Measurements from ENCODE around the gene LASP1. TPM values are rescaled to one million over a fixed set of nuclear protein-coding genes. Genes with fewer than 3 reads are reported as not detected.
"Not testable (repeated sequence)": the region's sequence is repeated elsewhere in the genome, so short reads cannot be mapped to it uniquely, and the experiment has no call there.

LASP1 gene
- total RNA-seq, 2 donors from 2014 or later: 70.3 to 76.1 TPM

- Histone ChIP-seq H3K4me1 (no peaks in the 10 kb centered on the region), H3K27me3 (no peaks in the 10 kb centered on the region), H3K27ac (no peak overlapping the region), H3K9me3 (no peaks in the 10 kb centered on the region), H3K4me3 (no peak overlapping the region), H3K36me3 (replicated peaks in 1 of 2; ENCODE audit: insufficient read depth in 1 of 2, low read depth in 2 of 2) (no peaks in the 10 kb centered on the region)
- DNase-seq (no peak), ATAC-seq (no peak)
- TF ChIP-seq POLR2A (IDR thresholded peaks at IDR 0.05) (no peak), CTCF (IDR thresholded peaks at IDR 0.05) (no peak)
- intact Hi-C loops (cut with DNase I): no loop called here
- WGBS, 2 donors: 95 to 100% methylated on average over 1 of the region's 1 CpG
Measured at GRCh38 chr17:38940404-38940803, 70.5 kb downstream of the LASP1 start.

GRCh38 chr17:38942696-38943334 is 73.0 kb downstream of the LASP1 start:
- no peak for TF ChIP-seq CTCF (IDR thresholded peaks at IDR 0.05)
- TF ChIP-seq POLR2A (IDR thresholded peaks at IDR 0.05): no peak
- Histone ChIP-seq H3K9me3 (no peaks in the 10 kb centered on the region), H3K36me3 (replicated peaks in 1 of 2; ENCODE audit: insufficient read depth in 1 of 2, low read depth in 2 of 2) (no peaks in the 10 kb centered on the region), H3K27ac (no peak overlapping the region), H3K4me1 (no peaks in the 10 kb centered on the region), H3K27me3 (no peaks in the 10 kb centered on the region), H3K4me3 (no peak overlapping the region)
- intact Hi-C loops (cut with DNase I): no loop called here
- ATAC-seq (no peak), DNase-seq (no peak)
- 59 to 68% methylated on average over 4 of the region's 4 CpGs for WGBS, 2 donors

GRCh38 chr17:38943607-38944006 is 73.7 kb downstream of the LASP1 start:
- intact Hi-C loops (cut with DNase I): no loop called here
- no peak overlapping the region for H3K4me3 ChIP-seq
- no peaks in the 10 kb centered on the region for H3K27me3 ChIP-seq
- H3K4me1 ChIP-seq: no peaks in the 10 kb centered on the region
- WGBS, 2 donors: 45 to 49% methylated on average over 8 of the region's 8 CpGs
- TF ChIP-seq POLR2A (IDR thresholded peaks at IDR 0.05): no peak
- no peak for TF ChIP-seq CTCF (IDR thresholded peaks at IDR 0.05)
- DNase-seq (no peak), ATAC-seq (no peak)
- H3K9me3 ChIP-seq: no peaks in the 10 kb centered on the region
- no peaks in the 10 kb centered on the region for H3K36me3 ChIP-seq (replicated peaks in 1 of 2; ENCODE audit: insufficient read depth in 1 of 2, low read depth in 2 of 2)
- no peak overlapping the region for H3K27ac ChIP-seq

GRCh38 chr17:38947189-38947588 is 77.3 kb downstream of the LASP1 start:
- Histone ChIP-seq H3K27ac (no peak overlapping the region), H3K9me3 (no peaks in the 10 kb centered on the region), H3K4me1 (no peaks in the 10 kb centered on the region), H3K4me3 (no peak overlapping the region), H3K27me3 (no peaks in the 10 kb centered on the region), H3K36me3 (replicated peaks in 1 of 2; ENCODE audit: insufficient read depth in 1 of 2, low read depth in 2 of 2) (no peaks in the 10 kb centered on the region)
- no peak for ATAC-seq
- intact Hi-C loops (cut with DNase I): no loop called here
- TF ChIP-seq POLR2A (IDR thresholded peaks at IDR 0.05): no peak
- no peak for TF ChIP-seq CTCF (IDR thresholded peaks at IDR 0.05)
- WGBS, 2 donors: 86 to 87% methylated on average over 2 of the region's 2 CpGs
- no peak for DNase-seq

- intact Hi-C loops (cut with DNase I); ATAC-seq: not testable (repeated sequence)
Measured at GRCh38 chr17:38953800-38954199, 83.9 kb downstream of the LASP1 start.

More at GRCh38 chr17:38953800-38954199, 83.9 kb downstream of the LASP1 start:
- H3K4me1 ChIP-seq; H3K9me3 ChIP-seq; H3K4me3 ChIP-seq; H3K27ac ChIP-seq; H3K27me3 ChIP-seq; H3K36me3 ChIP-seq (replicated peaks in 1 of 2; ENCODE audit: insufficient read depth in 1 of 2, low read depth in 2 of 2); DNase-seq: not testable (repeated sequence)
- 86 to 92% methylated on average over 7 of the region's 7 CpGs for WGBS, 2 donors

All from body of pancreas (tissue), 4 donors.